ENCODE results near the gene RBM20. TPM values are rescaled to one million over a fixed set of nuclear protein-coding genes. Genes with fewer than 3 reads are reported as not detected.

The RBM20 gene
- total and polyA plus RNA-seq, 10 of the 15 experiments (the other 5 are each of a cell fraction or from before 2014, with no cell fraction given): 0.04 to 0.26 (median 0.15) TPM

DNA sequence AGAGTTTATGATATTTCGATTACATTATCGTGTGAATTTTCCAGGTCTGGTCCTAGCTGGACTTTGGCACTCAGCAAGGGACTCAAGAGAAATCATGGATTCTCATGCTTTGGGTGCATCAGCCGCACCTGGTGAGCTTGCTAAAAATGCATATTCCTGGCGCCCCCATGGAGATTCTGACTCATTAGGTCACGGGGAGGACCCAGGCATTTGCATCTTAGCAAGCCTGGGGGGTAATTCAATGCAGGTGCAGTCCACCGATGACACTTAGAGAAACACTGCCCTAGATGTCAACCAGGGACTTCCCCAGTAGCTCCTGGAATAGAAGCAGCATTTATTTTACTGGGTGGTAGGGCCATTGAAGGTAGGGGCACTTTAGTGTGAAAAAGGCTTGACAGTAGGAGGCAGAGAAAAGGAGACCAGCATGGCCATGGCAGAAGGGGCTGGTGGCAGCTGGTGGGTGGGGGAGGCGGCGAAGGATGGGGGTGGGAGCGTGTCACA, 197.7 kb downstream of the RBM20 start (continued):
- TF ChIP-seq HDGF (IDR thresholded peaks at IDR 0.05) (no peak), IKZF1 (conservative IDR thresholded peaks at IDR 0.05) (peak; percentile 90), HDAC6 (IDR thresholded peaks at IDR 0.05; ENCODE audit: unreplicated experiment) (no peak), MTA3 (IDR thresholded peaks at IDR 0.05; ENCODE audit: borderline replicate concordance, low read length) (no peak), ASH2L (IDR thresholded peaks at IDR 0.05; ENCODE audit: borderline replicate concordance, low read depth) (no peak), ZNF24 (IDR thresholded peaks at IDR 0.05) (no peak), HDAC2 (IDR thresholded peaks at IDR 0.05) (no peak), PML (IDR thresholded peaks at IDR 0.05; ENCODE audit: low read length) (0 out of 2 replicates have a peak, but pooled peaks have one; percentile 36), EGR1 (IDR thresholded peaks at IDR 0.05; ENCODE audit: borderline replicate concordance in 1 of 2, low read depth in 2 of 2, low read length in 2 of 2) (0 out of 3 replicates have a peak, but pooled peaks of 1 of the 2 experiments have one; percentile 11), RAD51 (IDR thresholded peaks at IDR 0.05) (peak; percentile 86), KLF5 (IDR thresholded peaks at IDR 0.05; ENCODE audit: partially characterized antibody) (no peak), EP300 (IDR thresholded peaks at IDR 0.05; ENCODE audit: borderline replicate concordance in 1 of 2, control insufficient read depth in 1 of 2, low read depth in 2 of 2, low read length in 2 of 2) (peak; percentile 71), RUNX3 (IDR thresholded peaks at IDR 0.05; ENCODE audit: low read length) (peak; percentile 66), SREBF2 (IDR thresholded peaks at IDR 0.05; ENCODE audit: low read length) (no peak), ZZZ3 (IDR thresholded peaks at IDR 0.05; ENCODE audit: control insufficient read depth, insufficient read length, low read depth) (no peak), POLR2AphosphoS5 (IDR thresholded peaks at IDR 0.05; ENCODE audit: low read length) (peak; percentile 79), SMC3 (IDR thresholded peaks at IDR 0.05; ENCODE audit: borderline replicate concordance, low read length) (no peak)
- TF ChIP-seq, protein P1, sequence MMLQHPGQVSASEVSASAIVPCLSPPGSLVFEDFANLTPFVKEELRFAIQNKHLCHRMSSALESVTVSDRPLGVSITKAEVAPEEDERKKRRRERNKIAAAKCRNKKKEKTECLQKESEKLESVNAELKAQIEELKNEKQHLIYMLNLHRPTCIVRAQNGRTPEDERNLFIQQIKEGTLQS (IDR thresholded peaks at IDR 0.05; ENCODE audit: borderline replicate concordance, extremely low read depth, low read depth, low read length): peak; percentile 36; the same call in 1 of the 2 replicates
- TF ChIP-seq, protein P2, sequence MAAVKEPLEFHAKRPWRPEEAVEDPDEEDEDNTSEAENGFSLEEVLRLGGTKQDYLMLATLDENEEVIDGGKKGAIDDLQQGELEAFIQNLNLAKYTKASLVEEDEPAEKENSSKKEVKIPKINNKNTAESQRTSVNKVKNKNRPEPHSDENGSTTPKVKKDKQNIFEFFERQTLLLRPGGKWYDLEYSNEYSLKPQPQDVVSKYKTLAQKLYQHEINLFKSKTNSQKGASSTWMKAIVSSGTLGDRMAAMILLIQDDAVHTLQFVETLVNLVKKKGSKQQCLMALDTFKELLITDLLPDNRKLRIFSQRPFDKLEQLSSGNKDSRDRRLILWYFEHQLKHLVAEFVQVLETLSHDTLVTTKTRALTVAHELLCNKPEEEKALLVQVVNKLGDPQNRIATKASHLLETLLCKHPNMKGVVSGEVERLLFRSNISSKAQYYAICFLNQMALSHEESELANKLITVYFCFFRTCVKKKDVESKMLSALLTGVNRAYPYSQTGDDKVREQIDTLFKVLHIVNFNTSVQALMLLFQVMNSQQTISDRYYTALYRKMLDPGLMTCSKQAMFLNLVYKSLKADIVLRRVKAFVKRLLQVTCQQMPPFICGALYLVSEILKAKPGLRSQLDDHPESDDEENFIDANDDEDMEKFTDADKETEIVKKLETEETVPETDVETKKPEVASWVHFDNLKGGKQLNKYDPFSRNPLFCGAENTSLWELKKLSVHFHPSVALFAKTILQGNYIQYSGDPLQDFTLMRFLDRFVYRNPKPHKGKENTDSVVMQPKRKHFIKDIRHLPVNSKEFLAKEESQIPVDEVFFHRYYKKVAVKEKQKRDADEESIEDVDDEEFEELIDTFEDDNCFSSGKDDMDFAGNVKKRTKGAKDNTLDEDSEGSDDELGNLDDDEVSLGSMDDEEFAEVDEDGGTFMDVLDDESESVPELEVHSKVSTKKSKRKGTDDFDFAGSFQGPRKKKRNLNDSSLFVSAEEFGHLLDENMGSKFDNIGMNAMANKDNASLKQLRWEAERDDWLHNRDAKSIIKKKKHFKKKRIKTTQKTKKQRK (IDR thresholded peaks at IDR 0.05; ENCODE audit: low read depth, low read length): no peak
- TF ChIP-seq, protein P3, sequence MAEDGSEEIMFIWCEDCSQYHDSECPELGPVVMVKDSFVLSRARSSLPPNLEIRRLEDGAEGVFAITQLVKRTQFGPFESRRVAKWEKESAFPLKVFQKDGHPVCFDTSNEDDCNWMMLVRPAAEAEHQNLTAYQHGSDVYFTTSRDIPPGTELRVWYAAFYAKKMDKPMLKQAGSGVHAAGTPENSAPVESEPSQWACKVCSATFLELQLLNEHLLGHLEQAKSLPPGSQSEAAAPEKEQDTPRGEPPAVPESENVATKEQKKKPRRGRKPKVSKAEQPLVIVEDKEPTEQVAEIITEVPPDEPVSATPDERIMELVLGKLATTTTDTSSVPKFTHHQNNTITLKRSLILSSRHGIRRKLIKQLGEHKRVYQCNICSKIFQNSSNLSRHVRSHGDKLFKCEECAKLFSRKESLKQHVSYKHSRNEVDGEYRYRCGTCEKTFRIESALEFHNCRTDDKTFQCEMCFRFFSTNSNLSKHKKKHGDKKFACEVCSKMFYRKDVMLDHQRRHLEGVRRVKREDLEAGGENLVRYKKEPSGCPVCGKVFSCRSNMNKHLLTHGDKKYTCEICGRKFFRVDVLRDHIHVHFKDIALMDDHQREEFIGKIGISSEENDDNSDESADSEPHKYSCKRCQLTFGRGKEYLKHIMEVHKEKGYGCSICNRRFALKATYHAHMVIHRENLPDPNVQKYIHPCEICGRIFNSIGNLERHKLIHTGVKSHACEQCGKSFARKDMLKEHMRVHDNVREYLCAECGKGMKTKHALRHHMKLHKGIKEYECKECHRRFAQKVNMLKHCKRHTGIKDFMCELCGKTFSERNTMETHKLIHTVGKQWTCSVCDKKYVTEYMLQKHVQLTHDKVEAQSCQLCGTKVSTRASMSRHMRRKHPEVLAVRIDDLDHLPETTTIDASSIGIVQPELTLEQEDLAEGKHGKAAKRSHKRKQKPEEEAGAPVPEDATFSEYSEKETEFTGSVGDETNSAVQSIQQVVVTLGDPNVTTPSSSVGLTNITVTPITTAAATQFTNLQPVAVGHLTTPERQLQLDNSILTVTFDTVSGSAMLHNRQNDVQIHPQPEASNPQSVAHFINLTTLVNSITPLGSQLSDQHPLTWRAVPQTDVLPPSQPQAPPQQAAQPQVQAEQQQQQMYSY (CRISPR knock-in tag; IDR thresholded peaks at IDR 0.05): no peak
- TF ChIP-seq, protein P4, sequence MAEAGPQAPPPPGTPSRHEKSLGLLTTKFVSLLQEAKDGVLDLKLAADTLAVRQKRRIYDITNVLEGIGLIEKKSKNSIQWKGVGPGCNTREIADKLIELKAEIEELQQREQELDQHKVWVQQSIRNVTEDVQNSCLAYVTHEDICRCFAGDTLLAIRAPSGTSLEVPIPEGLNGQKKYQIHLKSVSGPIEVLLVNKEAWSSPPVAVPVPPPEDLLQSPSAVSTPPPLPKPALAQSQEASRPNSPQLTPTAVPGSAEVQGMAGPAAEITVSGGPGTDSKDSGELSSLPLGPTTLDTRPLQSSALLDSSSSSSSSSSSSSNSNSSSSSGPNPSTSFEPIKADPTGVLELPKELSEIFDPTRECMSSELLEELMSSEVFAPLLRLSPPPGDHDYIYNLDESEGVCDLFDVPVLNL (IDR thresholded peaks at IDR 0.05; ENCODE audit: low read depth, low read length): no peak
- TF ChIP-seq, protein P5, sequence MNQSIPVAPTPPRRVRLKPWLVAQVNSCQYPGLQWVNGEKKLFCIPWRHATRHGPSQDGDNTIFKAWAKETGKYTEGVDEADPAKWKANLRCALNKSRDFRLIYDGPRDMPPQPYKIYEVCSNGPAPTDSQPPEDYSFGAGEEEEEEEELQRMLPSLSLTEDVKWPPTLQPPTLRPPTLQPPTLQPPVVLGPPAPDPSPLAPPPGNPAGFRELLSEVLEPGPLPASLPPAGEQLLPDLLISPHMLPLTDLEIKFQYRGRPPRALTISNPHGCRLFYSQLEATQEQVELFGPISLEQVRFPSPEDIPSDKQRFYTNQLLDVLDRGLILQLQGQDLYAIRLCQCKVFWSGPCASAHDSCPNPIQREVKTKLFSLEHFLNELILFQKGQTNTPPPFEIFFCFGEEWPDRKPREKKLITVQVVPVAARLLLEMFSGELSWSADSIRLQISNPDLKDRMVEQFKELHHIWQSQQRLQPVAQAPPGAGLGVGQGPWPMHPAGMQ (IDR thresholded peaks at IDR 0.05; ENCODE audit: borderline replicate concordance): no peak

Data from GM12878 (cell line).